Effector memory CD4-positive, alpha-beta T cell (primary cell): ENCODE results near the gene RFX1.
"Not testable (repeated sequence)": the region's sequence is repeated elsewhere in the genome, so short reads cannot be mapped to it uniquely, and the experiment has no call there.

ENCODE experiments used
- DNase-seq, 3 donors: peaks; one replicate each; pipeline ENCODE4 v3.0.0-alpha.2; 2020
- H3K27ac ChIP-seq: 2 replicates; pipeline ENCODE4 v1.7.0; 2013; ENCODE audit warnings: mild to moderate bottlenecking, low read length, moderate library complexity; ENCODE audit not compliant: insufficient read depth, poor library complexity, severe bottlenecking
- H3K27me3 ChIP-seq: replicated peaks from 2 replicates; pipeline ENCODE4 v1.7.0; 2013; ENCODE audit warnings: mild to moderate bottlenecking, low read length; ENCODE audit not compliant: insufficient read depth, control insufficient read depth, poor library complexity, severe bottlenecking
- H3K36me3 ChIP-seq: 2 replicates; pipeline ENCODE4 v1.7.0; 2013; ENCODE audit warnings: mild to moderate bottlenecking, low read length, moderate library complexity; ENCODE audit not compliant: control insufficient read depth, insufficient read depth
- H3K4me1 ChIP-seq: 2 replicates; pipeline ENCODE4 v1.7.0; 2013; ENCODE audit warnings: low read length, mild to moderate bottlenecking; ENCODE audit not compliant: control insufficient read depth, insufficient read depth, poor library complexity, severe bottlenecking
- H3K4me3 ChIP-seq: 2 replicates; pipeline ENCODE4 v1.7.0; 2013; ENCODE audit warnings: low read length, low read depth, mild to moderate bottlenecking; ENCODE audit not compliant: insufficient read depth, poor library complexity, severe bottlenecking
- H3K9me3 ChIP-seq: 2 replicates; pipeline ENCODE4 v1.7.0; 2013; ENCODE audit warnings: mild to moderate bottlenecking, low read length, moderate library complexity; ENCODE audit not compliant: control insufficient read depth

Gene RFX1

GRCh38 chr19:13968999-13969398 is 37.1 kb downstream of the RFX1 start:
- H3K4me1 ChIP-seq: peaks cover 3% of the 10 kb centered on the region
- H3K36me3 ChIP-seq: peaks cover 54% of the 10 kb centered on the region
- no peak overlapping the region for H3K4me3 ChIP-seq
- H3K9me3 ChIP-seq: no peaks in the 10 kb centered on the region
- H3K27ac ChIP-seq: no peak overlapping the region
- no peaks in the 10 kb centered on the region for H3K27me3 ChIP-seq
- no peak for DNase-seq

DNA sequence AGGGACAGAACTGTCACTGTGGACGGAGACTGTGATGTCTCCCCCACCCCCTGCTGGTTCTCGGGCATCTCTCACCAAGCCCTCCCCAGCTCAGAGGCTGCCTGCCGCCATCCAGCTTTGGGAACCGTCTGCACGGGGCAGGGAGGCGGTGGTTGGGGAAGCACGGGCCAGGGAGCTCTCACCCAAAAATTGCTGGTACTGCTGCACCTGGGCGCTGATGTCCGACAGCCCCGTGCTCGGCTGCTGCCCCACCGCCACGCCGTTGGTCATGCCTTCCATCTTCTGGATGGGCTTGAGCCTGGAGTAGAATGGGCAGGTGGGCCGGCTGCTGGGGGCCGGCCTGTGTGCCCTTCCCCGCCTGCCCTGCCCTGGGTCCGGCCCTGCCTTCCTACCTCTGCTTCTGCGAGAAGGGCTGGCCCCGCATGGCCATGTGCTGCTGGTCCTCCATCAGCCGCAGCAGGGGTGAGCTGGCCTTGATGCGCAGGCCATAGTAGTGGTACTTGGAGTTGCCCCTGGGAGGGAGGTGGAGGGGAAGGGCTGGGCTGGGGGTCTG is 37.7 kb downstream of the RFX1 start:
- Histone ChIP-seq H3K9me3 (no peaks in the 10 kb centered on the region), H3K27ac (no peak overlapping the region), H3K27me3 (no peaks in the 10 kb centered on the region), H3K36me3 (peaks cover 54% of the 10 kb centered on the region), H3K4me3 (no peak overlapping the region), H3K4me1 (no peaks in the 10 kb centered on the region)
- DNase-seq: no peak

DNA sequence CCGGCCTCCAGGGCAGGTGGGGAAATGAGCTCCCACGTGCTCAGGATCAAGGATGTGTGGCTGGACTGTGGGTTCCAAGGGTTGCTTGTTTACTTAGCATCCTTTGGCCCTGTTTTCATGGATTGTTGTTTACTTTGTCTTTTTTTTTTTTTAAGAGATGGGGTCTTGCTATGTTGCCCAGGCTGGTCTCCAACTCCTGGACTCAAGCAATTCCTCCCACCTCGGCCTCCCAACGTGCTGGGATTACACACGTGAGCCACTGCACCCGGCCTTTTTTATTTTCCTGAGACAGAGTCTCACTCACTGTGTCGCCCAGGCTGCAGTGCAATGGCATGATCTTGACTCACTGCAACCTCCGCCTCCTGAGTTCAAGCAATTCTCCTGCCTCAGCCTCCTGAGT is 38.9 kb downstream of the RFX1 start:
- DNase-seq, H3K4me3 ChIP-seq, H3K27ac ChIP-seq, H3K27me3 ChIP-seq, H3K4me1 ChIP-seq, H3K9me3 ChIP-seq: not testable (repeated sequence)
- H3K36me3 ChIP-seq: peaks cover 50% of the 10 kb centered on the region

DNA sequence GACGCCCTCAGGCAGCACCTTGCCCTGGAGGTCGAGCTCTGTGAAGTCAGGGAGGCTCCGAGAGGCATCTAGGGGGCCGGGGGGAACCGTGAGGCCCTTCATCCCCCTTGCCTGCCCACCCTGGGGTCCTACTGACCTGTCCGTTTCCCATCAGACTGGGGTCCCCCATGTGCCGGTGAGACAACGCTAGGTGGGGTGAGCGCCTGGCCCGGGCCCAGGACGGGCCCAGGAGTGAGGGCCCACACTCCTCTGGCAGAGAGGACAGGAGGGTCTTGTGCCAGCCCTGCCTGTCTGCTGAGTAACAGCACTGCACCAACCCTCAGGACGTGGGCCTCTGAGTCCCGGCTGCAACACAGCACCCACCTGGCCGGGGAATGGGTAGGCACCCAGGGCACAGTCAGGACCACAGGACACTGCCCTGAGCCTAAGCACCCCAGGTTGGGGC is 39.4 kb downstream of the RFX1 start:
- no peaks in the 10 kb centered on the region for H3K27me3 ChIP-seq
- H3K9me3 ChIP-seq: no peaks in the 10 kb centered on the region
- H3K4me1 ChIP-seq: no peaks in the 10 kb centered on the region
- no peak for DNase-seq
- H3K4me3 ChIP-seq: no peak overlapping the region
- H3K36me3 ChIP-seq: peaks cover 53% of the 10 kb centered on the region
- H3K27ac ChIP-seq: no peak overlapping the region

DNA sequence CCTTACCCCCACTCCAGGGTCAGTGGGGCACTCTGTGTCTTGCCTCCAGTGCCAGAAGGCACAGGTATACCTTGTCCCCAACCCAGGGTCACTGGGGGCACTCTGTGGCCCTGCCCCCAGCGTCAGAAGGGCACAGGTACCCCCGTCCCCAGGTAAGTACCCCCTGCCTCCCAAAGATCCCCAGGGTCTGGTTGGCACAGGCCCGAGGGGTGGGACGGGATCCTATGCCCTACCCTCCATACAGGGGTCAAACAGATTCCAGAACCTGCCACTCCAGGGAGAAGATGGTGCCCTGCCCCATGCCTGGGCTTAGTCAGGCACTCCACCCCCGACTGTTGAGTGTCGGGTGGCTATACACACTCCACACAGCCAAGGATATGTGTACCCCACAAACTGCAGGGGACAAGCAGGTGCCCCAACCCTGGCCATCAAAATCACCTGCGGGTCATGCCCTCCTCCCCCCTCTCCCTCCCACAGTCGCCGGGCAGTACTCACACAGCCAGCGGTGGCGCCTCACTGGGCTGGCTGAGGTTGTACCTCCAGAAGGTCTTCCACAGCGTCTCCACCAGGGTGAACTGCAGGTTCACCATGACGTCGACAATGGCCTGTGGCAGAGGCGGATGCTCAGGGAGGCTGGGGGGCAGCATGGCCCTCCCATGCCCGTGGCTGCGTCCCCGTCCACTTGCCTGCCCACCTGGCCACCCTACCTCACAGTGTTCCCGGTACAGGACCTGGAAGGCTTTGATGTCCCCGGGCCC is 40.0 kb downstream of the RFX1 start:
- Histone ChIP-seq H3K9me3 (no peaks in the 10 kb centered on the region), H3K27ac (no peak overlapping the region), H3K36me3 (peaks cover 57% of the 10 kb centered on the region), H3K27me3 (no peaks in the 10 kb centered on the region), H3K4me1 (no peaks in the 10 kb centered on the region), H3K4me3 (no peak overlapping the region)
- no peak for DNase-seq

DNA sequence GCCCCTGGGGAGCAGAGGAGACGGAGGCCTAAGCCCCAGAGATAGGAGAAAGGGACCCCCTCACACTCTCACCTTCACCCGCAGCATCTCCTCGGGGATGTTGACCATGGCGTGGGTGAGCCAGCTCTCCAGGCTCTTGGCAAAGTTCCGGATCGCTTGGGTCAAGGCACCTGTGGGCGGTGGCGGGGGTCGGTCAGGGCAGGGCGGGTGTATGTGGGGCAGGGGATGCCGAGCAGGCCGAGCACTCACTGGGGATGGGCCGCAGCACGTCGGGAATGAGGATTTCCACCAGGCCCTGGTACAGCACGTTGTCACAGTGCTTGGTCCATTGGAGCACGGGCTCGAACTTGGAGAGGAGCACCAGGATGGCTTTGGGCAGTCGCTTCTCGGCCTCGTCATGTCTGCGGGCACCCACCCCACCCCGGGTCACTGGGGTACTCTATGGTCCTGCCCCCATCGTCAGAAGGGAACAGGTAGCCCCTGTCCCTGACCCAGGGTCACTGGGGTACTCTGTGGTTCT is 40.7 kb downstream of the RFX1 start:
- H3K4me1 ChIP-seq: no peaks in the 10 kb centered on the region
- H3K4me3 ChIP-seq: no peak overlapping the region
- no peaks in the 10 kb centered on the region for H3K9me3 ChIP-seq
- no peak for DNase-seq
- H3K27ac ChIP-seq: no peak overlapping the region
- H3K27me3 ChIP-seq: no peaks in the 10 kb centered on the region
- H3K36me3 ChIP-seq: peaks cover 63% of the 10 kb centered on the region

DNA sequence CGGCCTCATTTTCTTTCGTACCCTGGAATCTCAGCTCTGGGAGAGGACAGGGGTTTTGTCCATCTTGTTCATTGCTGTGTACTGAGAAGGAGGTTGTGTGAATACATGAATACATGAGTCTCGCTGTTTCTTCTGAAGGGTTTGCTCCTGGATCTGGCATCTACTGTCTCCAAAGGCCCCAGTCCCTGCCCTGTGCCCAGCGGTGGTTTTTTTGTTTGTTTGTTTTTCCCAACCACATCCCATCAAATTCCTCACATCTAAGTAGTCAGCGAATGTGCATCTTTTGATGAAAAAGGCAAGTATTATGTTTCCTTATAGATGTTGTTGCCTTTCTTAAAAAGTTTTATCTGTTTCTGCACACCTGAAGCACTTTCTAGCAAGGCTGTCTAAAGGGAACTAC is 41.3 kb downstream of the RFX1 start:
- no peaks in the 10 kb centered on the region for H3K4me1 ChIP-seq
- no peak for DNase-seq
- no peaks in the 10 kb centered on the region for H3K27me3 ChIP-seq
- peaks cover 64% of the 10 kb centered on the region for H3K36me3 ChIP-seq
- no peaks in the 10 kb centered on the region for H3K9me3 ChIP-seq
- no peak overlapping the region for H3K27ac ChIP-seq
- no peak overlapping the region for H3K4me3 ChIP-seq

DNA sequence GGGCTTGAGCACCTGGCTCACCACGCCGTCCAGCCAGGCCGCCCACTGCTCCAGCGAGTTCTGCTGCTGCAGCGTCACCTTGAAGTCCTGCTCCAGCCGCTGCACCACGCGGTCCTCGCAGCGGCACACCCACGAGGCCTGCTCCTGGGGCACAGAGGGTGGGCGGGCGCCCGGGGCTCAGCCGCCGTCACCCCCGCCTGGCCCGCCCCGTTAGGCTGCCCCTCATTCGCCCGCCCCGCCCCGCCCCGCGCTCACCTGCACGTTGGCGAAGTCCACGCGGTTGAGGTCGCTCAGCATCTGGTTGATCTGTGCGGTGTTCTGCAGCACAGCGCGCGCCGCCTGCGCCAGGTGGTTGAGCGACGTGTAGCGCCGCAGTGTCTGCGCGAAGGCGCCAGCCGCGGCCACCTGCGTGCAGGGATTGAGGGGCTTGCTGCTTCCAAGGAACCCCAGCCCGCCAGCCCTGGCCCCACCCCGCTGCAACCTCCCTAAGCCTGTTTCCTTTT is 42.5 kb downstream of the RFX1 start:
- no peak overlapping the region for H3K4me3 ChIP-seq
- H3K4me1 ChIP-seq: no peaks in the 10 kb centered on the region
- no peak for DNase-seq
- no peak overlapping the region for H3K27ac ChIP-seq
- H3K27me3 ChIP-seq: no peaks in the 10 kb centered on the region
- peaks cover 63% of the 10 kb centered on the region for H3K36me3 ChIP-seq
- H3K9me3 ChIP-seq: no peaks in the 10 kb centered on the region

- Histone ChIP-seq H3K36me3 (peaks cover 63% of the 10 kb centered on the region), H3K27ac (no peak overlapping the region), H3K9me3 (no peaks in the 10 kb centered on the region), H3K4me3 (no peak overlapping the region), H3K27me3 (no peaks in the 10 kb centered on the region), H3K4me1 (no peaks in the 10 kb centered on the region)
- DNase-seq: no peak
Measured at GRCh38 chr19:13962699-13963602, 43.2 kb downstream of the RFX1 start.
